DOHH2 (cell line): ENCODE data around the gene LDLR.
"Not testable (repeated sequence)": the region's sequence is repeated elsewhere in the genome, so short reads cannot be mapped to it uniquely, and the experiment has no call there.

Experiments used
- H3F3A ChIP-seq: fragments of 200-600 bp; sonication (generic), shearing (Covaris generic); 2 replicates; pipeline ENCODE4 v1.6.0; 2016; ENCODE audit warnings: antibody characterized with exemption, mild to moderate bottlenecking; ENCODE audit not compliant: control insufficient read depth, insufficient read depth
- H3K27ac ChIP-seq: fragments of 200-600 bp; sonication (generic); 2 replicates; pipeline ENCODE4 v1.5.1; 2014; ENCODE audit warnings: low read depth, mild to moderate bottlenecking, low read length, moderate library complexity
- H3K27me3 ChIP-seq: fragments of 200-600 bp; sonication (generic); 2 replicates; pipeline ENCODE4 v1.6.1; 2014; ENCODE audit warnings: mild to moderate bottlenecking, low read length, mixed read lengths; ENCODE audit not compliant: control insufficient read depth
- H3K36me3 ChIP-seq: fragments of 200-600 bp; sonication (generic); 2 replicates; pipeline ENCODE4 v1.6.1; 2014; ENCODE audit warnings: mild to moderate bottlenecking, low read length, moderate library complexity, mixed read lengths; ENCODE audit not compliant: control insufficient read depth
- H3K4me1 ChIP-seq: fragments of 200-600 bp; sonication (generic); 2 replicates; pipeline ENCODE4 v1.6.1; 2014; ENCODE audit warnings: mild to moderate bottlenecking, low read length, mixed read lengths; ENCODE audit not compliant: control insufficient read depth
- H3K4me2 ChIP-seq: fragments of 200-600 bp; sonication (generic); 2 replicates; pipeline ENCODE4 v1.6.0; 2014; ENCODE audit warnings: mild to moderate bottlenecking, low read length, moderate library complexity
- H3K4me3 ChIP-seq: fragments of 200-600 bp; sonication (generic); 2 replicates; pipeline ENCODE4 v1.5.1; 2014; ENCODE audit warnings: mild to moderate bottlenecking, low read length, mixed read lengths
- H3K79me2 ChIP-seq: fragments of 200-600 bp; sonication (generic); 2 replicates; pipeline ENCODE4 v1.6.1; 2014; ENCODE audit warnings: mild to moderate bottlenecking, low read length, mixed read lengths; ENCODE audit not compliant: control insufficient read depth
- H3K9me2 ChIP-seq: fragments of 200-600 bp; sonication (generic); replicated peaks from 2 replicates; pipeline ENCODE4 v1.6.1; 2014; ENCODE audit warnings: mild to moderate bottlenecking, low read length, mixed read lengths; ENCODE audit not compliant: control insufficient read depth
- H3K9me3 ChIP-seq: fragments of 200-600 bp; sonication (generic); 2 replicates; pipeline ENCODE4 v1.6.1; 2014; ENCODE audit warnings: antibody characterized with exemption, low read length, mixed read lengths; ENCODE audit not compliant: control insufficient read depth, insufficient read depth
- H4K20me1 ChIP-seq: fragments of 200-600 bp; sonication (generic); 2 replicates; pipeline ENCODE4 v1.6.0; 2014; ENCODE audit warnings: low read depth, mild to moderate bottlenecking, antibody characterized with exemption, low read length, moderate library complexity; ENCODE audit not compliant: control insufficient read depth, insufficient read depth
- CTCF ChIP-seq: fragments of 200-600 bp; sonication (generic); IDR thresholded peaks from one replicate; pipeline ENCODE4 v1.5.1; 2014; ENCODE audit warnings: antibody characterized with exemption, mild to moderate bottlenecking, low read depth, low read length; ENCODE audit not compliant: poor library complexity, severe bottlenecking
- EZH2phosphoT487 ChIP-seq: fragments of 200-600 bp; sonication (generic); IDR thresholded peaks from 2 replicates; pipeline ENCODE4 v1.6.1; 2017; ENCODE audit warnings: borderline replicate concordance, mild to moderate bottlenecking, antibody characterized with exemption, low read length, moderate library complexity, mixed read lengths

Gene LDLR

GRCh38 chr19:11155373-11156120 is 66.3 kb downstream of the LDLR start, which contains the start of gene SPC24:
SPC24 (minus strand) TSS chr19:11155782; CDS start chr19:11155776, 6 bp downstream.
- Histone ChIP-seq H3K4me3 (peak within 1 kb of the TSS; percentile 90), H3K4me2 (peak within 1 kb of the TSS; percentile 98), H3K79me2 (peaks cover 48% of the 10 kb centered on the region), H3K27me3 (no peaks in the 10 kb centered on the region), H3K9me3 (no peaks in the 10 kb centered on the region), H3K9me2 (no peaks in the 10 kb centered on the region), H3K36me3 (peaks cover 33% of the 10 kb centered on the region), H3K4me1 (peaks cover 17% of the 10 kb centered on the region), H3F3A (peaks cover 5% of the 10 kb centered on the region), H4K20me1 (peaks cover 4% of the 10 kb centered on the region), H3K27ac (peak within 1 kb of the TSS; percentile 66)
- TF ChIP-seq CTCF (peak; percentile 26), EZH2phosphoT487 (no peak)

- Histone ChIP-seq H3K9me3 (no peaks in the 10 kb centered on the region), H3F3A (peaks cover 5% of the 10 kb centered on the region), H3K9me2 (no peaks in the 10 kb centered on the region), H3K4me2 (no peak overlapping the region), H4K20me1 (no peaks in the 10 kb centered on the region), H3K36me3 (peaks cover 14% of the 10 kb centered on the region), H3K79me2 (peaks cover 8% of the 10 kb centered on the region), H3K27ac (no peak overlapping the region), H3K4me3 (no peak overlapping the region), H3K4me1 (peaks cover 9% of the 10 kb centered on the region), H3K27me3 (no peaks in the 10 kb centered on the region)
- TF ChIP-seq CTCF (no peak), EZH2phosphoT487 (no peak)
These were observed 70.6 kb downstream of the LDLR start for GRCh38 chr19:11159598-11160439.

GRCh38 chr19:11160440-11160768 is 71.1 kb downstream of the LDLR start:
- not testable (repeated sequence) for H3K27me3 ChIP-seq, H3K4me1 ChIP-seq, H3K9me2 ChIP-seq, H3K27ac ChIP-seq, H4K20me1 ChIP-seq, H3K4me3 ChIP-seq, H3K4me2 ChIP-seq, H3K79me2 ChIP-seq, H3F3A ChIP-seq, H3K9me3 ChIP-seq
- peaks cover 13% of the 10 kb centered on the region for H3K36me3 ChIP-seq

- Histone ChIP-seq H3K79me2 (no peaks in the 10 kb centered on the region), H3K4me3 (no peak overlapping the region), H4K20me1 (no peaks in the 10 kb centered on the region), H3K4me1 (no peaks in the 10 kb centered on the region), H3K9me3 (no peaks in the 10 kb centered on the region), H3K27ac (no peak overlapping the region), H3F3A (peaks cover 5% of the 10 kb centered on the region), H3K27me3 (no peaks in the 10 kb centered on the region), H3K9me2 (no peaks in the 10 kb centered on the region), H3K4me2 (no peak overlapping the region), H3K36me3 (peaks cover 38% of the 10 kb centered on the region)
- TF ChIP-seq CTCF (no peak), EZH2phosphoT487 (no peak)
These were observed 75.0 kb downstream of the LDLR start for GRCh38 chr19:11164296-11164695.
